Activated CD8-positive, alpha-beta memory T cell treated with anti-CD3 and anti-CD28 coated beads, Interleukin-2, amount 10 ng/mL, durations not matched to agents 7 days and 5 days (primary cell): ENCODE measurements around the gene TRIM13. TPM values are rescaled to one million over a fixed set of nuclear protein-coding genes. Genes with fewer than 3 reads are reported as not detected.
"Not testable (repeated sequence)": the region's sequence is repeated elsewhere in the genome, so short reads cannot be mapped to it uniquely, and the experiment has no call there.

ENCODE experiments used
- ATAC-seq: fragments of 150-1000 bp; cut with Tn5 transposase; one replicate; pipeline ENCODE4 v1.10.0; 2021; ENCODE audit warnings: moderate library complexity
- CTCF ChIA-PET: fragments of 350-600 bp; sonication (Branson Sonifier 250); formaldehyde crosslinking; loops from one replicate; lab custom pipeline; 2021; ENCODE audit warnings: antibody characterized with exemption; lab: Charles Lee
- DNase-seq: peaks from one replicate; pipeline ENCODE4 v3.0.0-alpha.2; 2020
- H3K27ac Mint-ChIP-seq: one replicate; pipeline ENCODE4 v1.8.0; 2021; ENCODE audit warnings: mild to moderate bottlenecking, mixed read lengths
- H3K27me3 Mint-ChIP-seq: one replicate; pipeline ENCODE4 v1.8.0; 2021; ENCODE audit warnings: mixed read lengths
- H3K36me3 Mint-ChIP-seq: one replicate; pipeline ENCODE4 v1.8.0; 2021; ENCODE audit warnings: mild to moderate bottlenecking, mixed read lengths
- H3K4me1 Mint-ChIP-seq: one replicate; pipeline ENCODE4 v1.8.0; 2021; ENCODE audit warnings: mixed read lengths
- H3K4me3 Mint-ChIP-seq: one replicate; pipeline ENCODE4 v1.8.0; 2021; ENCODE audit warnings: mild to moderate bottlenecking, moderate library complexity, mixed read lengths
- H3K9me3 Mint-ChIP-seq: one replicate; pipeline ENCODE4 v1.8.0; 2022; ENCODE audit warnings: low read depth, mixed read lengths
- total RNA-seq, 2 experiments: library from RNA; stranded (reverse); gene quantifications; one replicate each; pipeline ENCODE4 v1.2.3, GENCODE V29; 2021

The TRIM13 gene
- 10 to 100 TPM; 10.3 to 11.8 TPM for total RNA-seq

- CTCF ChIA-PET: interaction anchor here (0.6 to 3.3 kb wide), 32 partner anchors 9 to 1009 kb away, joined by 3 to 37 read pairs (median 5); partner anchors contain the start of genes KCNRG and SPRYD7
- H3K27me3 Mint-ChIP-seq: no peaks in the 10 kb centered on the region
- no peaks in the 10 kb centered on the region for H3K9me3 Mint-ChIP-seq
- peak; percentile 89 for DNase-seq
- ATAC-seq: peak; percentile 82
- peak within 1 kb of the TSS; percentile 77 for H3K4me3 Mint-ChIP-seq
- peaks cover 30% of the 10 kb centered on the region for H3K4me1 Mint-ChIP-seq
- H3K36me3 Mint-ChIP-seq: peaks cover 26% of the 10 kb centered on the region
- H3K27ac Mint-ChIP-seq: peak within 1 kb of the TSS; percentile 87
Observed at GRCh38 chr13:49996951-49997895, at the start of gene TRIM13. Gene TRIM13, plus strand, starts transcription at chr13:49997042. Its CDS starts 14,899 bp downstream, at chr13:50011941.

GRCh38 chr13:49948777-49949270, 48.0 kb upstream of the TRIM13 start:
- DNase-seq, H3K27ac Mint-ChIP-seq, H3K4me1 Mint-ChIP-seq, H3K27me3 Mint-ChIP-seq, H3K36me3 Mint-ChIP-seq, H3K4me3 Mint-ChIP-seq, ATAC-seq, H3K9me3 Mint-ChIP-seq: not testable (repeated sequence)
- CTCF ChIA-PET: interaction anchor here (0.6 kb wide), 1 partner anchor 853 kb away, joined by 3 read pairs; no protein-coding TSS in a partner anchor

GRCh38 chr13:49951754-49952535, 44.9 kb upstream of the TRIM13 start:
- H3K9me3 Mint-ChIP-seq: no peaks in the 10 kb centered on the region
- H3K4me1 Mint-ChIP-seq: no peaks in the 10 kb centered on the region
- ATAC-seq (no peak), DNase-seq (no peak)
- H3K27ac Mint-ChIP-seq: no peak overlapping the region
- no peak overlapping the region for H3K4me3 Mint-ChIP-seq
- CTCF ChIA-PET: no interaction called here
- H3K27me3 Mint-ChIP-seq: peaks cover 8% of the 10 kb centered on the region
- no peaks in the 10 kb centered on the region for H3K36me3 Mint-ChIP-seq

- no peaks in the 10 kb centered on the region for H3K4me1 Mint-ChIP-seq
- CTCF ChIA-PET: no interaction called here
- H3K9me3 Mint-ChIP-seq: no peaks in the 10 kb centered on the region
- peaks cover 8% of the 10 kb centered on the region for H3K27me3 Mint-ChIP-seq
- peaks cover 2% of the 10 kb centered on the region for H3K36me3 Mint-ChIP-seq
- DNase-seq (no peak), ATAC-seq (no peak)
- H3K27ac Mint-ChIP-seq: no peak overlapping the region
- no peak overlapping the region for H3K4me3 Mint-ChIP-seq
Observed at GRCh38 chr13:49953560-49953959, 43.3 kb upstream of the TRIM13 start.

GRCh38 chr13:49954674-49955455, 42.0 kb upstream of the TRIM13 start:
- Mint-ChIP-seq H3K27me3 (peaks cover 4% of the 10 kb centered on the region), H3K36me3 (peaks cover 9% of the 10 kb centered on the region), H3K9me3 (no peaks in the 10 kb centered on the region), H3K4me1 (no peaks in the 10 kb centered on the region), H3K4me3 (no peak overlapping the region), H3K27ac (no peak overlapping the region)
- DNase-seq (no peak), ATAC-seq (no peak)
- CTCF ChIA-PET: no interaction called here

GRCh38 chr13:49956131-49956530, 40.7 kb upstream of the TRIM13 start:
- CTCF ChIA-PET: no interaction called here
- no peak overlapping the region for H3K4me3 Mint-ChIP-seq
- no peak for ATAC-seq
- H3K27me3 Mint-ChIP-seq: peaks cover 4% of the 10 kb centered on the region
- peaks cover 15% of the 10 kb centered on the region for H3K36me3 Mint-ChIP-seq
- no peak for DNase-seq
- H3K9me3 Mint-ChIP-seq: peaks cover 4% of the 10 kb centered on the region
- H3K4me1 Mint-ChIP-seq: no peaks in the 10 kb centered on the region
- no peak overlapping the region for H3K27ac Mint-ChIP-seq

- H3K27me3 Mint-ChIP-seq: peaks cover 4% of the 10 kb centered on the region
- H3K4me1 Mint-ChIP-seq: no peaks in the 10 kb centered on the region
- peaks cover 26% of the 10 kb centered on the region for H3K36me3 Mint-ChIP-seq
- CTCF ChIA-PET: no interaction called here
- no peak for DNase-seq
- H3K27ac Mint-ChIP-seq: no peak overlapping the region
- H3K4me3 Mint-ChIP-seq: no peak overlapping the region
- no peak for ATAC-seq
- peaks cover 6% of the 10 kb centered on the region for H3K9me3 Mint-ChIP-seq
Observed at GRCh38 chr13:49958321-49958720, 38.5 kb upstream of the TRIM13 start.

- Mint-ChIP-seq H3K36me3 (peaks cover 34% of the 10 kb centered on the region), H3K4me1 (no peaks in the 10 kb centered on the region), H3K27me3 (no peaks in the 10 kb centered on the region), H3K9me3 (peaks cover 7% of the 10 kb centered on the region), H3K27ac (no peak overlapping the region), H3K4me3 (no peak overlapping the region)
- no peak for DNase-seq
- CTCF ChIA-PET: interaction anchor here (1.2 to 1.7 kb wide), 2 partner anchors 9 to 31 kb away, joined by 3 to 6 read pairs; partner anchors contain the start of gene SPRYD7
- ATAC-seq: no peak
Observed at GRCh38 chr13:49967456-49967855, 29.4 kb upstream of the TRIM13 start.

- CTCF ChIA-PET: no interaction called here
- Mint-ChIP-seq H3K9me3 (no peaks in the 10 kb centered on the region), H3K27me3 (no peaks in the 10 kb centered on the region), H3K4me3 (no peak overlapping the region), H3K27ac (no peak overlapping the region), H3K4me1 (peaks cover 2% of the 10 kb centered on the region), H3K36me3 (peaks cover 5% of the 10 kb centered on the region)
- DNase-seq (no peak), ATAC-seq (no peak)
Observed at GRCh38 chr13:49972709-49973108, 24.1 kb upstream of the TRIM13 start.

GRCh38 chr13:49975826-49976225, 21.0 kb upstream of the TRIM13 start:
- Mint-ChIP-seq H3K36me3 (peaks cover 3% of the 10 kb centered on the region), H3K4me3 (no peak overlapping the region), H3K27ac (no peak overlapping the region), H3K4me1 (peaks cover 2% of the 10 kb centered on the region), H3K9me3 (no peaks in the 10 kb centered on the region), H3K27me3 (no peaks in the 10 kb centered on the region)
- ATAC-seq: no peak
- CTCF ChIA-PET: interaction anchor here (0.9 to 3.3 kb wide), 17 partner anchors 8 to 1095 kb away, joined by 3 to 22 read pairs (median 4); partner anchors contain the start of genes SPRYD7 and TRIM13
- no peak for DNase-seq

GRCh38 chr13:49976314-49977258, 20.3 kb upstream of the TRIM13 start:
- Mint-ChIP-seq H3K4me1 (peaks cover 2% of the 10 kb centered on the region), H3K4me3 (no peak overlapping the region), H3K27me3 (no peaks in the 10 kb centered on the region), H3K36me3 (peaks cover 4% of the 10 kb centered on the region), H3K9me3 (no peaks in the 10 kb centered on the region), H3K27ac (no peak overlapping the region)
- CTCF ChIA-PET: interaction anchor here (0.8 to 3.3 kb wide), 28 partner anchors 9 to 1145 kb away, joined by 3 to 22 read pairs (median 4); partner anchors contain the start of genes SPRYD7 and TRIM13
- peak; percentile 77 for ATAC-seq
- DNase-seq: peak; percentile 78
